Osteoblast (primary cell): ENCODE data around the gene PHF24. TPM values are rescaled to one million over a fixed set of nuclear protein-coding genes. Genes with fewer than 3 reads are reported as not detected.
"Not testable (repeated sequence)": the region's sequence is repeated elsewhere in the genome, so short reads cannot be mapped to it uniquely, and the experiment has no call there.

Experiments used
- DNase-seq: peaks from one replicate; pipeline ENCODE4 v3.0.0; 2011; ENCODE audit warnings: low spot score, mixed read lengths; ENCODE audit not compliant: insufficient read length; ENCODE audit errors: missing footprints
- H2AFZ ChIP-seq: 2 replicates; pipeline ENCODE4 v1.6.0; 2011; ENCODE audit warnings: mild to moderate bottlenecking, low read length
- H3K27ac ChIP-seq: 2 replicates; pipeline ENCODE4 v1.5.1; 2011; ENCODE audit warnings: mild to moderate bottlenecking, low read depth, low read length, moderate library complexity
- H3K27me3 ChIP-seq: 2 replicates; pipeline ENCODE4 v1.6.0; 2012; ENCODE audit warnings: mild to moderate bottlenecking, control low read depth, inconsistent platforms, low read length, moderate library complexity; ENCODE audit not compliant: insufficient read depth
- H3K36me3 ChIP-seq: 2 replicates; pipeline ENCODE4 v1.5.1; 2011; ENCODE audit warnings: mild to moderate bottlenecking, low read length, control low read depth, moderate library complexity; ENCODE audit not compliant: insufficient read depth
- H3K4me1 ChIP-seq: 2 replicates; pipeline ENCODE4 v1.5.1; 2011; ENCODE audit warnings: mild to moderate bottlenecking, low read length, control low read depth, moderate library complexity; ENCODE audit not compliant: insufficient read depth
- H3K4me2 ChIP-seq: 2 replicates; pipeline ENCODE4 v1.6.0; 2011; ENCODE audit warnings: mild to moderate bottlenecking, low read length; ENCODE audit not compliant: insufficient read depth
- H3K4me3 ChIP-seq: fragments of 200-600 bp; sonication (generic); 3 replicates; pipeline ENCODE4 v1.5.1; 2012; ENCODE audit warnings: mild to moderate bottlenecking, low read length, inconsistent platforms; ENCODE audit not compliant: insufficient read depth
- H3K79me2 ChIP-seq: 2 replicates; pipeline ENCODE4 v1.6.0; 2012; ENCODE audit warnings: mild to moderate bottlenecking, low read length, control low read depth, inconsistent platforms; ENCODE audit not compliant: insufficient read depth
- H3K9me3 ChIP-seq: 2 replicates; pipeline ENCODE4 v1.5.1; 2011; ENCODE audit warnings: low read depth, low read length, control low read depth
- H4K20me1 ChIP-seq: 2 replicates; pipeline ENCODE4 v1.6.0; 2012; ENCODE audit warnings: mild to moderate bottlenecking, low read length, control low read depth; ENCODE audit not compliant: insufficient read depth
- CTCF ChIP-seq: IDR thresholded peaks from 2 replicates; pipeline ENCODE4 v1.5.1; 2011; ENCODE audit warnings: mild to moderate bottlenecking, low read depth, low read length, moderate library complexity; ENCODE audit errors: extremely low read depth
- total RNA-seq: library from RNA; depleted of rRNA; stranded (reverse); fragments of >200 nt; gene quantifications from 2 replicates; pipeline ENCODE4 v1.2.3, GENCODE V29; 2012

The PHF24 gene
- total RNA-seq = under 0.01 TPM in 1 of 2 replicates, not detected in the other

DNA sequence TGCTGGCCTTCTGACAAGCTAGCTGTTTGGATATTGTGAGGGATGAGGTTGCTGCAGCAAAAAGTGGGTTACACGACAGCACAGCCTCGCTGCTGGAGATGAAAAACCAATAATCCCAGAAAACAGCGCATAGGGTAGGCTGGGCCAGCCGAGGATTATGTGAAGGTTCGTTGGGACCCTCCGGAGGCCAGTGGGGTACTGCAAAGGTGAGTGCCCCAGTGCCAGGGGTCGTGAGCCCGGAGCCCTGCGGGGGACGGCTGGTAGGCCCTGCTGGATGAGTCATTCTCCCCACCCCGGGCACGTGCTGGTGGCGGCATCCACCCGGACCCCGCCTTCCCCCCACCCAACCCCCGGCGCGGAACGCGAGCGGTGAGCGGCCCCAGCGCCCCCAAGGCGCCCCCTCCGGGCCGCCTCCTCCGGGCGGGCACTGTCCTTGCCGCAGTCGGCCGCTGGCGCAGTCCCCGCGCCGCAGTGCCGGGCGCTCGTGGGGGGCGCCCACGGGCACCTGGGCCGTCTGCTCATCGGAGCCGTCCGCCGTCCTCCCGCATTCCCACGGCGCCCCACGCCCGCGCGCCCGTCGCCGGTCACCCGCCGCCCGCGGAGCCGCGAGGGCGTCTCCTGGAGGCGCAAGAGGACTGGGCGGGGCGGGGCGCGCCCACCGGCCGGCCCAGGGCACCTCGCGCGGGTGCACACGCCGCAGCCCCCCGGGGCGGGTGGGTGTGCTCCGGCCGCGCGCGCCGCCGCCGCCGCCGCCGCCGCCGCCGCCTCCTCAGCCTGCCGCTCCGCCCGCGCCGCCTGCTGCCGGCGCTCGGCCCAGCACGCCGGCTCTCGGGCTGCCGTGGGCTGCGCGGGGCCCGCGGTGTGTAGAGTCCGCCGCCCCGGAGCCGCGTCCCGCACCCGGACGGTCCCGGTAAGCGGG is at the start of gene PHF24:
TSS of gene PHF24 (plus strand) at position 794 of the 919 bp plus-strand sequence. CDS start 13,014 bp downstream, outside the sequence.
- no peak within 1 kb of the TSS for H3K4me3 ChIP-seq
- no peaks in the 10 kb centered on the region for H3K79me2 ChIP-seq
- no peak within 1 kb of the TSS for H2AFZ ChIP-seq
- H4K20me1 ChIP-seq = no peaks in the 10 kb centered on the region
- H3K36me3 ChIP-seq = no peaks in the 10 kb centered on the region
- no peak for TF ChIP-seq CTCF
- no peak within 1 kb of the TSS for H3K4me2 ChIP-seq
- H3K27ac ChIP-seq = no peak within 1 kb of the TSS
- no peak for DNase-seq
- no peaks in the 10 kb centered on the region for H3K9me3 ChIP-seq
- H3K4me1 ChIP-seq = peaks cover 6% of the 10 kb centered on the region
- H3K27me3 ChIP-seq = peaks cover 65% of the 10 kb centered on the region

GRCh38 chr9:34927061-34927460 is 31.0 kb upstream of the PHF24 start:
- H3K27ac ChIP-seq = no peak overlapping the region
- H3K36me3 ChIP-seq = no peaks in the 10 kb centered on the region
- no peak for TF ChIP-seq CTCF
- no peaks in the 10 kb centered on the region for H3K4me1 ChIP-seq
- H3K27me3 ChIP-seq = peaks cover 14% of the 10 kb centered on the region
- H4K20me1 ChIP-seq = no peaks in the 10 kb centered on the region
- H3K4me3 ChIP-seq = no peak overlapping the region
- no peak for DNase-seq
- H3K9me3 ChIP-seq = peaks cover 3% of the 10 kb centered on the region
- H3K4me2 ChIP-seq = no peak overlapping the region
- no peak overlapping the region for H2AFZ ChIP-seq
- no peaks in the 10 kb centered on the region for H3K79me2 ChIP-seq

GRCh38 chr9:34928921-34929320 is 29.2 kb upstream of the PHF24 start:
- peaks cover 14% of the 10 kb centered on the region for H3K27me3 ChIP-seq
- H3K36me3 ChIP-seq = no peaks in the 10 kb centered on the region
- H3K79me2 ChIP-seq = no peaks in the 10 kb centered on the region
- H4K20me1 ChIP-seq = no peaks in the 10 kb centered on the region
- DNase-seq = no peak
- TF ChIP-seq CTCF = no peak
- no peaks in the 10 kb centered on the region for H3K4me1 ChIP-seq
- no peak overlapping the region for H2AFZ ChIP-seq
- H3K27ac ChIP-seq = no peak overlapping the region
- no peak overlapping the region for H3K4me2 ChIP-seq
- H3K4me3 ChIP-seq = no peak overlapping the region
- H3K9me3 ChIP-seq = peaks cover 3% of the 10 kb centered on the region

DNA sequence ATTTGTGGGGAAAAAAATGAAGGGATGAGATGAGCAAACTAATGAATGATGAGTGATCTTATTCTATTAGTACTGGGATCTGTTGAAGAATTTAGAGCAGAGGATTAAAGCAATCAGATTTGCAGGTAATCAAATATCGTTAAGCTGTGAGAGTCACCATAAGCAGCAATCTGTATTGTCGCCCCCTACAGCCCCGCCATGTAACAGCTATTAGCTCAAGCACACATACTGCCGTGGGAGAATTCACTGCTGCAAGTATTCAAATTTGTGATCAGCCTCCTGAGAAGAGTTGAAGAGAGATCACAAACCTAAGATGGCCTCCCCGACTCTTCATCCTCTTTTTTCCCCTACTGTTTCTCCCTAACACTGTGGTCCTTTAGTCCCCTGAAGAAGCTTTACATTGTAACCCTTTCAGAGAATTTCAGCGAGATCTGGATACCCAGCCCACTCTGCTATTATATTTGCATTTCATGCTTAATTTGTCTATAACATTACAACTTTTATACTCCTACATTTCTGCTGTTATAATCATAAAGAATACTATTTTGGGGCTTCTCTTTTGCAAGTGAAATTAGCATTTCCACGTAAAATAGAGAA is 28.5 kb upstream of the PHF24 start:
- H3K4me2 ChIP-seq = no peak overlapping the region
- H4K20me1 ChIP-seq = no peaks in the 10 kb centered on the region
- DNase-seq = peak; percentile 58
- no peaks in the 10 kb centered on the region for H3K36me3 ChIP-seq
- H2AFZ ChIP-seq = no peak overlapping the region
- peak; percentile 64 for TF ChIP-seq CTCF
- H3K9me3 ChIP-seq = peaks cover 3% of the 10 kb centered on the region
- H3K4me1 ChIP-seq = no peaks in the 10 kb centered on the region
- no peaks in the 10 kb centered on the region for H3K79me2 ChIP-seq
- H3K4me3 ChIP-seq = no peak overlapping the region
- no peak overlapping the region for H3K27ac ChIP-seq
- peaks cover 19% of the 10 kb centered on the region for H3K27me3 ChIP-seq

- not testable (repeated sequence) for H3K4me2 ChIP-seq, H3K9me3 ChIP-seq, H3K79me2 ChIP-seq, H3K27ac ChIP-seq, H3K4me1 ChIP-seq, H4K20me1 ChIP-seq, H3K36me3 ChIP-seq, DNase-seq, H2AFZ ChIP-seq, H3K4me3 ChIP-seq, H3K27me3 ChIP-seq
Observed at GRCh38 chr9:34939989-34940388, 18.1 kb upstream of the PHF24 start.
